Measurements from ENCODE around the gene SPATS2L.

DNA sequence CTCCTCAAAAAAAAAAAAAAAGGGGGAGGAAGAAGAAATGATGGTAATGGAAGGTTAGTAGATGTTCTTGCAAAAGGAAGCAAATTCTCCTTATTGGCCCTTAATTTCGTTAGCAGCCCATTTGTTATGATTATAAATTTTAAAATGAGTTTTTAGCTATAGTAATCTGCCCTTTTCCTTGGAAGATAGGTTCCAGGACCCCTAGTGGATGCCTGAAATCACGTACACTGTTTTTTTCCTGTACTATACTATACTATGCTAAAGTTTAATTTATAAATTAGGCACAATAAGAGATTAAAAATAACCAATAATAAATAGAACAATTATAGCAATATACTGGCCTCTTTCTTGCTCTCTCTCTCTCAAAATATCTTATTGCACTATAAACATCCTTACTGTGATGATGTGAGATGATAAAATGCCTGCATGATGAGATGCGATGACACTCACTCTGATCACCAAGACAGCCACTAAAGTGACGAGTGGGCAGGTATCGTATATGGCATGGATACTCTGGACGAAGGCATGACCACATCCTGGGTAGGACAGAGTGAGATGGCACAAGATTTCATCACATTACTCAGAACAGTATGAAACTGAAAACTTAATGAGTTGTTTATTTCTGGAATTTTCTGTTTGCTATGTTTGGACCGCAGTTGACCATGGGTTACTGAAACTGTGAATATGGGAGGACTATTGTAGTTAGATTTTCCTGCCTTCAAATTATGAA, 116.2 kb downstream of the SPATS2L start:
- TF ChIP-seq EP300 (IDR thresholded peaks at IDR 0.05) (no peak), POLR2A (IDR thresholded peaks at IDR 0.05) (no peak)
- TF ChIP-seq, protein P1, sequence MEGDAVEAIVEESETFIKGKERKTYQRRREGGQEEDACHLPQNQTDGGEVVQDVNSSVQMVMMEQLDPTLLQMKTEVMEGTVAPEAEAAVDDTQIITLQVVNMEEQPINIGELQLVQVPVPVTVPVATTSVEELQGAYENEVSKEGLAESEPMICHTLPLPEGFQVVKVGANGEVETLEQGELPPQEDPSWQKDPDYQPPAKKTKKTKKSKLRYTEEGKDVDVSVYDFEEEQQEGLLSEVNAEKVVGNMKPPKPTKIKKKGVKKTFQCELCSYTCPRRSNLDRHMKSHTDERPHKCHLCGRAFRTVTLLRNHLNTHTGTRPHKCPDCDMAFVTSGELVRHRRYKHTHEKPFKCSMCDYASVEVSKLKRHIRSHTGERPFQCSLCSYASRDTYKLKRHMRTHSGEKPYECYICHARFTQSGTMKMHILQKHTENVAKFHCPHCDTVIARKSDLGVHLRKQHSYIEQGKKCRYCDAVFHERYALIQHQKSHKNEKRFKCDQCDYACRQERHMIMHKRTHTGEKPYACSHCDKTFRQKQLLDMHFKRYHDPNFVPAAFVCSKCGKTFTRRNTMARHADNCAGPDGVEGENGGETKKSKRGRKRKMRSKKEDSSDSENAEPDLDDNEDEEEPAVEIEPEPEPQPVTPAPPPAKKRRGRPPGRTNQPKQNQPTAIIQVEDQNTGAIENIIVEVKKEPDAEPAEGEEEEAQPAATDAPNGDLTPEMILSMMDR (IDR thresholded peaks at IDR 0.05): no peak
